ENCODE results near the gene ZNF107.

Gene ZNF107

GRCh38 chr7:64665980-64666662 is at the start of gene ZNF107:
Gene ZNF107 (plus strand): TSS chr7:64666133. CDS start chr7:64666283, 150 bp downstream.
- DNase-seq (ENCODE audit: low read depth) = peak; percentile 91

GRCh38 chr7:64618785-64619456 is 47.0 kb upstream of the ZNF107 start:
- peak; percentile 28 for DNase-seq (ENCODE audit: low read depth)

- DNase-seq (ENCODE audit: low read depth) = no peak
These were observed 46.2 kb upstream of the ZNF107 start for GRCh38 chr7:64619705-64620104.

GRCh38 chr7:64621656-64622055 is 44.3 kb upstream of the ZNF107 start:
- no peak for DNase-seq (ENCODE audit: low read depth)

GRCh38 chr7:64625114-64626082 is 40.5 kb upstream of the ZNF107 start:
- DNase-seq (ENCODE audit: low read depth) = no peak

GRCh38 chr7:64626083-64626469 is 39.9 kb upstream of the ZNF107 start:
- DNase-seq (ENCODE audit: low read depth) = no peak

- DNase-seq (ENCODE audit: low read depth) = no peak
These were observed 39.4 kb upstream of the ZNF107 start for GRCh38 chr7:64626557-64626956.

- DNase-seq (ENCODE audit: low read depth) = no peak
These were observed 37.7 kb upstream of the ZNF107 start for GRCh38 chr7:64628192-64628591.

- DNase-seq (ENCODE audit: low read depth) = no peak
These were observed 37.2 kb upstream of the ZNF107 start for GRCh38 chr7:64628721-64629120.

- no peak for DNase-seq (ENCODE audit: low read depth)
These were observed 35.4 kb upstream of the ZNF107 start for GRCh38 chr7:64630496-64630895.

GRCh38 chr7:64632029-64632428 is 33.9 kb upstream of the ZNF107 start:
- DNase-seq (ENCODE audit: low read depth) = no peak

- DNase-seq (ENCODE audit: low read depth) = no peak
These were observed 32.5 kb upstream of the ZNF107 start for GRCh38 chr7:64633401-64633800.

- no peak for DNase-seq (ENCODE audit: low read depth)
These were observed 31.4 kb upstream of the ZNF107 start for GRCh38 chr7:64634406-64635062.

- DNase-seq (ENCODE audit: low read depth) = no peak
These were observed 29.5 kb upstream of the ZNF107 start for GRCh38 chr7:64636386-64636785.

- DNase-seq (ENCODE audit: low read depth) = no peak
These were observed 28.1 kb upstream of the ZNF107 start for GRCh38 chr7:64637521-64638445.

- DNase-seq (ENCODE audit: low read depth) = no peak
These were observed 27.1 kb upstream of the ZNF107 start for GRCh38 chr7:64638822-64639221.

- no peak for DNase-seq (ENCODE audit: low read depth)
These were observed 26.5 kb upstream of the ZNF107 start for GRCh38 chr7:64639267-64640001.

- DNase-seq (ENCODE audit: low read depth) = no peak
These were observed 25.4 kb upstream of the ZNF107 start for GRCh38 chr7:64640504-64640903.

- no peak for DNase-seq (ENCODE audit: low read depth)
These were observed 23.9 kb upstream of the ZNF107 start for GRCh38 chr7:64642046-64642445.

GRCh38 chr7:64642875-64643274 is 23.1 kb upstream of the ZNF107 start:
- DNase-seq (ENCODE audit: low read depth) = no peak

All from stromal cell of bone marrow (primary cell).